NCI-H2107 treated with DMSO at 0.1 percent for 48 hours (cell line): ENCODE data around the gene CCNY.
"Not testable (repeated sequence)": the region's sequence is repeated elsewhere in the genome, so short reads cannot be mapped to it uniquely, and the experiment has no call there.

Experiments
- DNase-seq: peaks from one replicate; lab custom pipeline; 2025; ENCODE audit not compliant: unreplicated experiment; lab: John Stamatoyannopoulos, UW

The CCNY gene

GRCh38 chr10:35353805-35354204, 17.5 kb downstream of the CCNY start:
- DNase-seq: no peak

GRCh38 chr10:35354257-35354656, 17.9 kb downstream of the CCNY start:
- DNase-seq: not testable (repeated sequence)

- no peak for DNase-seq
These were observed 19.8 kb downstream of the CCNY start for GRCh38 chr10:35355971-35356724.

GRCh38 chr10:35356725-35357092, 20.4 kb downstream of the CCNY start:
- DNase-seq: no peak

- no peak for DNase-seq
These were observed 22.7 kb downstream of the CCNY start for GRCh38 chr10:35359056-35359455.

- no peak for DNase-seq
These were observed 23.6 kb downstream of the CCNY start for GRCh38 chr10:35359873-35360272.

GRCh38 chr10:35362701-35363350, 26.5 kb downstream of the CCNY start:
- DNase-seq: no peak

GRCh38 chr10:35363587-35363986, 27.3 kb downstream of the CCNY start:
- DNase-seq: no peak

- no peak for DNase-seq
These were observed 28.5 kb downstream of the CCNY start for GRCh38 chr10:35364808-35365207.

- DNase-seq: no peak
These were observed 29.7 kb downstream of the CCNY start for GRCh38 chr10:35365994-35366393.

- no peak for DNase-seq
These were observed 31.0 kb downstream of the CCNY start for GRCh38 chr10:35367107-35367859.

- DNase-seq: no peak
These were observed 31.7 kb downstream of the CCNY start for GRCh38 chr10:35367982-35368381.

- DNase-seq: no peak
These were observed 32.3 kb downstream of the CCNY start for GRCh38 chr10:35368485-35369048.

- no peak for DNase-seq
These were observed 32.8 kb downstream of the CCNY start for GRCh38 chr10:35369049-35369611.

GRCh38 chr10:35371731-35372130, 35.4 kb downstream of the CCNY start:
- DNase-seq: no peak

GRCh38 chr10:35372329-35372728, 36.0 kb downstream of the CCNY start:
- DNase-seq: no peak

- DNase-seq: no peak
These were observed 38.9 kb downstream of the CCNY start for GRCh38 chr10:35375091-35375765.

GRCh38 chr10:35377050-35377728, 40.9 kb downstream of the CCNY start:
- DNase-seq: no peak

GRCh38 chr10:35378541-35379210, 42.4 kb downstream of the CCNY start:
- no peak for DNase-seq
